ENCODE results near the gene GPR82. TPM values are rescaled to one million over a fixed set of nuclear protein-coding genes. Genes with fewer than 3 reads are reported as not detected.

Gene GPR82
- total and polyA plus RNA-seq, 10 of the 15 experiments (the other 5 are each of a cell fraction or from before 2014, with no cell fraction given) = 0.23 to 1.7 (median 0.56) TPM

GRCh38 chrX:41705680-41706374 lies 18.2 kb upstream of the GPR82 start (continued):
- TF ChIP-seq, protein P1, sequence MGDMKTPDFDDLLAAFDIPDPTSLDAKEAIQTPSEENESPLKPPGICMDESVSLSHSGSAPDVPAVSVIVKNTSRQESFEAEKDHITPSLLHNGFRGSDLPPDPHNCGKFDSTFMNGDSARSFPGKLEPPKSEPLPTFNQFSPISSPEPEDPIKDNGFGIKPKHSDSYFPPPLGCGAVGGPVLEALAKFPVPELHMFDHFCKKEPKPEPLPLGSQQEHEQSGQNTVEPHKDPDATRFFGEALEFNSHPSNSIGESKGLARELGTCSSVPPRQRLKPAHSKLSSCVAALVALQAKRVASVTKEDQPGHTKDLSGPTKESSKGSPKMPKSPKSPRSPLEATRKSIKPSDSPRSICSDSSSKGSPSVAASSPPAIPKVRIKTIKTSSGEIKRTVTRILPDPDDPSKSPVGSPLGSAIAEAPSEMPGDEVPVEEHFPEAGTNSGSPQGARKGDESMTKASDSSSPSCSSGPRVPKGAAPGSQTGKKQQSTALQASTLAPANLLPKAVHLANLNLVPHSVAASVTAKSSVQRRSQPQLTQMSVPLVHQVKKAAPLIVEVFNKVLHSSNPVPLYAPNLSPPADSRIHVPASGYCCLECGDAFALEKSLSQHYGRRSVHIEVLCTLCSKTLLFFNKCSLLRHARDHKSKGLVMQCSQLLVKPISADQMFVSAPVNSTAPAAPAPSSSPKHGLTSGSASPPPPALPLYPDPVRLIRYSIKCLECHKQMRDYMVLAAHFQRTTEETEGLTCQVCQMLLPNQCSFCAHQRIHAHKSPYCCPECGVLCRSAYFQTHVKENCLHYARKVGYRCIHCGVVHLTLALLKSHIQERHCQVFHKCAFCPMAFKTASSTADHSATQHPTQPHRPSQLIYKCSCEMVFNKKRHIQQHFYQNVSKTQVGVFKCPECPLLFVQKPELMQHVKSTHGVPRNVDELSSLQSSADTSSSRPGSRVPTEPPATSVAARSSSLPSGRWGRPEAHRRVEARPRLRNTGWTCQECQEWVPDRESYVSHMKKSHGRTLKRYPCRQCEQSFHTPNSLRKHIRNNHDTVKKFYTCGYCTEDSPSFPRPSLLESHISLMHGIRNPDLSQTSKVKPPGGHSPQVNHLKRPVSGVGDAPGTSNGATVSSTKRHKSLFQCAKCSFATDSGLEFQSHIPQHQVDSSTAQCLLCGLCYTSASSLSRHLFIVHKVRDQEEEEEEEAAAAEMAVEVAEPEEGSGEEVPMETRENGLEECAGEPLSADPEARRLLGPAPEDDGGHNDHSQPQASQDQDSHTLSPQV (IDR thresholded peaks at IDR 0.05) = no peak
- TF ChIP-seq ZNF622 (IDR thresholded peaks at IDR 0.05) (no peak), MEF2A (IDR thresholded peaks at IDR 0.05; ENCODE audit: insufficient read depth, low read depth, low read length) (peak; percentile 63), SUZ12 (IDR thresholded peaks at IDR 0.05; ENCODE audit: unreplicated experiment) (no peak), SPI1 (IDR thresholded peaks at IDR 0.05; ENCODE audit: borderline replicate concordance, insufficient read depth, low read depth, low read length) (peak; percentile 97), ETV6 (conservative IDR thresholded peaks at IDR 0.05 in 1 of 2, IDR thresholded peaks at IDR 0.05 in 1 of 2; ENCODE audit: borderline replicate concordance in 1 of 2, low read depth in 1 of 2) (peak in 1 of 2 experiments; percentile 52; a peak in 1 of 4 replicates), TCF12 (IDR thresholded peaks at IDR 0.05; ENCODE audit: low read depth, low read length) (0 out of 2 replicates have a peak, but pooled peaks have one; percentile 49), EED (IDR thresholded peaks at IDR 0.05; ENCODE audit: low read depth) (peak; percentile 40), CBFB (IDR thresholded peaks at IDR 0.05; ENCODE audit: low read depth) (peak; percentile 13; the same call in 1 of the 2 replicates), ZBED1 (IDR thresholded peaks at IDR 0.05; ENCODE audit: borderline replicate concordance) (no peak), BACH1 (IDR thresholded peaks at IDR 0.05; ENCODE audit: borderline replicate concordance) (no peak), POLR2AphosphoS2 (IDR thresholded peaks at IDR 0.05; ENCODE audit: low read depth, low read length) (no peak), IKZF2 (IDR thresholded peaks at IDR 0.05) (peak; percentile 74 to 75), SIN3A (IDR thresholded peaks at IDR 0.05; ENCODE audit: low read depth, low read length) (no peak), ZNF274 (IDR thresholded peaks at IDR 0.05; ENCODE audit: insufficient read depth, insufficient read length) (no peak), BMI1 (IDR thresholded peaks at IDR 0.05; ENCODE audit: borderline replicate concordance) (no peak), ZBTB40 (IDR thresholded peaks at IDR 0.05; ENCODE audit: borderline replicate concordance) (no peak), PAX8 (IDR thresholded peaks at IDR 0.05) (no peak)
- TF ChIP-seq, protein P2, sequence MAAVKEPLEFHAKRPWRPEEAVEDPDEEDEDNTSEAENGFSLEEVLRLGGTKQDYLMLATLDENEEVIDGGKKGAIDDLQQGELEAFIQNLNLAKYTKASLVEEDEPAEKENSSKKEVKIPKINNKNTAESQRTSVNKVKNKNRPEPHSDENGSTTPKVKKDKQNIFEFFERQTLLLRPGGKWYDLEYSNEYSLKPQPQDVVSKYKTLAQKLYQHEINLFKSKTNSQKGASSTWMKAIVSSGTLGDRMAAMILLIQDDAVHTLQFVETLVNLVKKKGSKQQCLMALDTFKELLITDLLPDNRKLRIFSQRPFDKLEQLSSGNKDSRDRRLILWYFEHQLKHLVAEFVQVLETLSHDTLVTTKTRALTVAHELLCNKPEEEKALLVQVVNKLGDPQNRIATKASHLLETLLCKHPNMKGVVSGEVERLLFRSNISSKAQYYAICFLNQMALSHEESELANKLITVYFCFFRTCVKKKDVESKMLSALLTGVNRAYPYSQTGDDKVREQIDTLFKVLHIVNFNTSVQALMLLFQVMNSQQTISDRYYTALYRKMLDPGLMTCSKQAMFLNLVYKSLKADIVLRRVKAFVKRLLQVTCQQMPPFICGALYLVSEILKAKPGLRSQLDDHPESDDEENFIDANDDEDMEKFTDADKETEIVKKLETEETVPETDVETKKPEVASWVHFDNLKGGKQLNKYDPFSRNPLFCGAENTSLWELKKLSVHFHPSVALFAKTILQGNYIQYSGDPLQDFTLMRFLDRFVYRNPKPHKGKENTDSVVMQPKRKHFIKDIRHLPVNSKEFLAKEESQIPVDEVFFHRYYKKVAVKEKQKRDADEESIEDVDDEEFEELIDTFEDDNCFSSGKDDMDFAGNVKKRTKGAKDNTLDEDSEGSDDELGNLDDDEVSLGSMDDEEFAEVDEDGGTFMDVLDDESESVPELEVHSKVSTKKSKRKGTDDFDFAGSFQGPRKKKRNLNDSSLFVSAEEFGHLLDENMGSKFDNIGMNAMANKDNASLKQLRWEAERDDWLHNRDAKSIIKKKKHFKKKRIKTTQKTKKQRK (IDR thresholded peaks at IDR 0.05; ENCODE audit: low read depth, low read length) = no peak

Measured in GM12878 (cell line).